ENCODE results near the gene PTGER4. TPM values are rescaled to one million over a fixed set of nuclear protein-coding genes. Genes with fewer than 3 reads are reported as not detected.

Gene PTGER4
- total RNA-seq, 1 donor from 2014 or later: 5.6 TPM

DNA sequence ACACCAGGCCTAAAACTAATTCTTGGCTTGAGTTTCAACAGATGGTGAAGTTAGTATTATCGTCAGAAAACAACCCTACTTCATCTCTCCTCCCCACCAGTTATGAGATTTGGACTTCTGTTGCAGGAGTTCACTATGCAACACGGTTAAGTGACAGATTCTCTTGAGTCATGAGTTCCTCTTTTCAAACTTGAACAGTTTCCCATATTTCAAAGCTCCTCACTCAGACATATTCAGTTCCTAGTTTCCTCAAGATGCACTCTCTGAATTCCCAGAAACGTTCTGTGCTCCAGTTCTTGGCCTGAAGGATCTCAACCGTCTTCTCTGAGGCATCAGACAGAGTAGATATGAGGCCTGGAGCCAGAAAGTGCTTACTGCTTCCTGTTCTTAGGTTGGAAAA is 7.3 kb upstream of the PTGER4 start:
- Mint-ChIP-seq H3K9me3 (ENCODE audit: low read depth) (no peaks in the 10 kb centered on the region), H3K4me1 (ENCODE audit: low read depth) (peaks cover 18% of the 10 kb centered on the region), H3K27ac (no peak overlapping the region), H3K36me3 (ENCODE audit: insufficient read depth) (no peaks in the 10 kb centered on the region), H3K4me3 (ENCODE audit: low read depth) (no peak overlapping the region), H3K27me3 (no peaks in the 10 kb centered on the region)
- no peak for TF ChIP-seq CTCF (IDR thresholded peaks at IDR 0.05; ENCODE audit: unreplicated experiment)
- no peak for DNase-seq (ENCODE audit: low spot score, unreplicated experiment)

GRCh38 chr5:40674661-40675235 is 5.0 kb upstream of the PTGER4 start:
- TF ChIP-seq CTCF (IDR thresholded peaks at IDR 0.05; ENCODE audit: unreplicated experiment): no peak
- Mint-ChIP-seq H3K4me3 (ENCODE audit: low read depth) (no peak overlapping the region), H3K27me3 (no peaks in the 10 kb centered on the region), H3K27ac (no peak overlapping the region), H3K36me3 (ENCODE audit: insufficient read depth) (no peaks in the 10 kb centered on the region), H3K9me3 (ENCODE audit: low read depth) (no peaks in the 10 kb centered on the region), H3K4me1 (ENCODE audit: low read depth) (peaks cover 24% of the 10 kb centered on the region)
- no peak for DNase-seq (ENCODE audit: low spot score, unreplicated experiment)

- H3K9me3 Mint-ChIP-seq (ENCODE audit: low read depth): no peaks in the 10 kb centered on the region
- no peak overlapping the region for H3K4me3 Mint-ChIP-seq (ENCODE audit: low read depth)
- TF ChIP-seq CTCF (IDR thresholded peaks at IDR 0.05; ENCODE audit: unreplicated experiment): no peak
- peaks cover 4% of the 10 kb centered on the region for H3K27me3 Mint-ChIP-seq
- no peak for DNase-seq (ENCODE audit: low spot score, unreplicated experiment)
- no peak overlapping the region for H3K27ac Mint-ChIP-seq
- H3K4me1 Mint-ChIP-seq (ENCODE audit: low read depth): peaks cover 26% of the 10 kb centered on the region
- no peaks in the 10 kb centered on the region for H3K36me3 Mint-ChIP-seq (ENCODE audit: insufficient read depth)
Measured at GRCh38 chr5:40675396-40676133, 4.2 kb upstream of the PTGER4 start.

GRCh38 chr5:40676613-40677343 is 2.9 kb upstream of the PTGER4 start:
- Mint-ChIP-seq H3K27ac (no peak overlapping the region), H3K4me3 (ENCODE audit: low read depth) (peak overlapping the region; percentile 12), H3K36me3 (ENCODE audit: insufficient read depth) (no peaks in the 10 kb centered on the region), H3K4me1 (ENCODE audit: low read depth) (peaks cover 30% of the 10 kb centered on the region), H3K9me3 (ENCODE audit: low read depth) (no peaks in the 10 kb centered on the region), H3K27me3 (peaks cover 15% of the 10 kb centered on the region)
- no peak for TF ChIP-seq CTCF (IDR thresholded peaks at IDR 0.05; ENCODE audit: unreplicated experiment)
- DNase-seq (ENCODE audit: low spot score, unreplicated experiment): no peak

DNA sequence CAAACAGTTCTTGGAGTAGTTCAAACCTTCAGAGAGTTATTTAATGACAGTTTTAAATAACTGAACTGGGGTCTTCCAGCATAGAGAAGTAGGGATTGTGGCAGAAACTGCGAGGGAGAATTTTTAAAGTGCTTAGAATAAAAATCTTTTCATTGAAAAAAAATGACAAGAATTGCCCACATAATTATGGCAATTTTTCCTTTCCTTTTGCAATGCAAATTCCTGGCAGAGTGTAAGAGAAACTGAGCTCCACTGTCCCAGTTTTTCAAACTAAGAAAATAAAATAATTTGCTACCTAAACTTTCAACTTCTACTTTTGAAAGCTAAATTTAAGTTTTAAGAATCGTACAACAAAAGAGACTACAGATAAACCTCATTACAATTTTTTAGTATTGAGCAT is 2.3 kb upstream of the PTGER4 start:
- no peak for DNase-seq (ENCODE audit: low spot score, unreplicated experiment)
- no peaks in the 10 kb centered on the region for H3K9me3 Mint-ChIP-seq (ENCODE audit: low read depth)
- peak overlapping the region; percentile 12 for H3K4me3 Mint-ChIP-seq (ENCODE audit: low read depth)
- H3K27me3 Mint-ChIP-seq: peaks cover 21% of the 10 kb centered on the region
- TF ChIP-seq CTCF (IDR thresholded peaks at IDR 0.05; ENCODE audit: unreplicated experiment): no peak
- H3K36me3 Mint-ChIP-seq (ENCODE audit: insufficient read depth): no peaks in the 10 kb centered on the region
- H3K4me1 Mint-ChIP-seq (ENCODE audit: low read depth): peaks cover 36% of the 10 kb centered on the region
- H3K27ac Mint-ChIP-seq: no peak overlapping the region
